RPMI7951 (cell line): Measurements from ENCODE around the gene LAMTOR4. TPM values are rescaled to one million over a fixed set of nuclear protein-coding genes. Genes with fewer than 3 reads are reported as not detected.
"Not testable (repeated sequence)": the region's sequence is repeated elsewhere in the genome, so short reads cannot be mapped to it uniquely, and the experiment has no call there.

ENCODE experiments used
- DNase-seq: peaks from one replicate; pipeline ENCODE4 v3.0.0-alpha.2; 2012; ENCODE audit warnings: low read depth
- total RNA-seq: library from RNA; depleted of rRNA; stranded (reverse); fragments of >200 nt; shearing (Covaris generic); gene quantifications from 2 replicates; pipeline ENCODE4 v1.2.3, GENCODE V29; 2014

Gene LAMTOR4
- total RNA-seq, 1 experiment from 2014 or later: 221 TPM

GRCh38 chr7:100171087-100171681 is 22.5 kb downstream of the LAMTOR4 start:
- DNase-seq: no peak

- no peak for DNase-seq
Measured at GRCh38 chr7:100171840-100172239, 23.1 kb downstream of the LAMTOR4 start.

GRCh38 chr7:100173806-100174495 is 25.2 kb downstream of the LAMTOR4 start:
- DNase-seq: no peak

- DNase-seq: no peak
Measured at GRCh38 chr7:100174582-100174981, 25.9 kb downstream of the LAMTOR4 start.

- DNase-seq: no peak
Measured at GRCh38 chr7:100175296-100175935, 26.7 kb downstream of the LAMTOR4 start.

- DNase-seq: no peak
Measured at GRCh38 chr7:100176096-100177044, 27.7 kb downstream of the LAMTOR4 start.

- peak; percentile 97 for DNase-seq
Measured at GRCh38 chr7:100177045-100178001, 28.6 kb downstream of the LAMTOR4 start, which contains the start of the genes GPC2 and STAG3. GPC2 (minus strand) TSS chr7:100177381; CDS start chr7:100177199, 182 bp downstream. STAG3 (plus strand) TSS chr7:100177918; CDS start chr7:100180557, 2,639 bp downstream.

- not testable (repeated sequence) for DNase-seq
Measured at GRCh38 chr7:100180084-100180483, 31.4 kb downstream of the LAMTOR4 start.

GRCh38 chr7:100182616-100183015 is 33.9 kb downstream of the LAMTOR4 start:
- DNase-seq: not testable (repeated sequence)

- DNase-seq: not testable (repeated sequence)
Measured at GRCh38 chr7:100183090-100183489, 34.4 kb downstream of the LAMTOR4 start.

GRCh38 chr7:100185726-100186125 is 37.0 kb downstream of the LAMTOR4 start:
- DNase-seq: no peak

- DNase-seq: no peak
Measured at GRCh38 chr7:100189061-100189460, 40.3 kb downstream of the LAMTOR4 start.

GRCh38 chr7:100190048-100190711 is 41.5 kb downstream of the LAMTOR4 start:
- peak; percentile 39 for DNase-seq

- no peak for DNase-seq
Measured at GRCh38 chr7:100191775-100192174, 43.1 kb downstream of the LAMTOR4 start.

- DNase-seq: not testable (repeated sequence)
Measured at GRCh38 chr7:100192281-100192862, 43.7 kb downstream of the LAMTOR4 start.

GRCh38 chr7:100192969-100193368 is 44.3 kb downstream of the LAMTOR4 start:
- DNase-seq: no peak

GRCh38 chr7:100195222-100195621 is 46.5 kb downstream of the LAMTOR4 start:
- no peak for DNase-seq

GRCh38 chr7:100195901-100196322 is 47.2 kb downstream of the LAMTOR4 start:
- DNase-seq: not testable (repeated sequence)

GRCh38 chr7:100198266-100198665 is 49.5 kb downstream of the LAMTOR4 start:
- no peak for DNase-seq
